HG03354 (cell line): ENCODE data around the gene RNF212.

Experiments
- ATAC-seq: cut with Tn5 transposase; IDR thresholded peaks from one replicate; pipeline ENCODE4 v1.9.1; 2021; ENCODE audit warnings: mild to moderate bottlenecking; ENCODE audit not compliant: unreplicated experiment, poor library complexity, severe bottlenecking

Gene RNF212

GRCh38 chr4:1122505-1122904 is 9.1 kb upstream of the RNF212 start:
- ATAC-seq = no peak

DNA sequence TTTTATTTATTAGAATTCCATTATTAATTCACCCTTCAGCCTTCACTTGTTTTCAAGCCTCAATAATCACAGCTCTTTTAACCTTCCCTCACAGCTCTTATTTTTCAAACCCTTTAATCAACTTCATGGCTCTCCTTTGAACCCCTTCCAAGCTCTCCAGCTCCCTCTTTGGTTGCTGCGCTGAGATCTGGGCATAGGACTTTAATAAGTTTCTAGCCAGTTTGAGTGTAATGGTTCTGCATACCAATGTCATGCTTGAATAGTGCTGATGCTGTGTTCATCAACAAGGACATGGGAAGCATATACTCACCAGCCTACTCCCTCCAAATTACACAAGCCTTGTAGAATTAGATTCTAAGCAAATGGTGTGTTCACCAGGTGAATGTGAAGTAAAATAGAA is 3.5 kb upstream of the RNF212 start:
- ATAC-seq = no peak

GRCh38 chr4:1115528-1116293 is 2.3 kb upstream of the RNF212 start:
- ATAC-seq = no peak

DNA sequence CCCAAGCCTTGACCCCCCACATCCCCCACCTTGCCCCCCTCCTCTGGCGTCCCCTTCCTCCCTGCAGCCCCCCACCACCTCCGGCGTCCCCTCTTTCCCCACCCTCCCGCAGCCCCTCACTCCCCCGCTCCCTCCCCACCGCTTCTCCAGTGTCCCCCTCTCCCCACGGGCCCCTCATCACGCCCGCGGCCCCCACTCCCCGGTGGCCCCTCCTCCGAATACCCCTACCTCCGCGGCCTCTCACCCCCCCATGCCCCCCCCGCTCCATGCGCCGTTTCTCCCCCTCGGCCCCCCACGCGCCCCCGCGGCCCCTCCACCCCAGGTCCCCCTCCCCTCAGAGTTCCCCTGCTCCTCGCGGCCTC is 562 bp downstream of the RNF212 start:
- no peak for ATAC-seq

GRCh38 chr4:1112174-1112820 is 1.1 kb downstream of the RNF212 start:
- no peak for ATAC-seq

- ATAC-seq = no peak
Observed at GRCh38 chr4:1111259-1111809, 2.0 kb downstream of the RNF212 start.

DNA sequence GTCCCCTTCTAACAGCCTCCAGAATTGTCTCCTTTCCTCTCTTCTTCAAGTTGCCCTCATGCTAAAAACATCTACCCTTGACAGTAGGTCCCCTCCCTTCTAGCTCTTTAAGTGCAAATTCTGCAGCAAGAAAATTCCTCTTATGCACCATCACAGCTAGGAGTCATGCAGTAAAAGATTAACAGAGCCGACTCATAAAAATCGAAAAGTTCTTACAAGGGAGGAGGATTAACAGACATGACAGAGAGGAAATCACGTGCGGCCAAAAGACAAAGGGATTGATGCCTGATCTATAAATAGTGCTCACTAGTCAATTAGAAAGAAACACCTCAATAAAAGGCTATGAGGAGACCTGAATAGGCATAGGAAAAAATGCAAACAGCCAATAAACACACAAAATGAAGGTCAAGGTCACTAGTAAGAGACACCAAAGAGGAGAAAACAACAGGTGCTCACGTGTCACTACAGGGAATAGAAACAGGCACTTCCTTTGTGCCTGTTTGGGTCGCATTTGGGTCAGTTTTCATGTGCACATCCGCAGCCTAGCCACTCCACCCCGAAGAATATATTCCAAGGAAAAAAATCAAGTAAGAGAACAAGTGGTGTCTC is 3.4 kb downstream of the RNF212 start:
- no peak for ATAC-seq

- no peak for ATAC-seq
Observed at GRCh38 chr4:1109333-1109732, 4.0 kb downstream of the RNF212 start.

- ATAC-seq = no peak
Observed at GRCh38 chr4:1105662-1106061, 7.7 kb downstream of the RNF212 start.

- no peak for ATAC-seq
Observed at GRCh38 chr4:1105067-1105466, 8.3 kb downstream of the RNF212 start.

GRCh38 chr4:1104647-1105046 is 8.7 kb downstream of the RNF212 start:
- no peak for ATAC-seq

GRCh38 chr4:1099684-1100335 is 13.6 kb downstream of the RNF212 start:
- ATAC-seq = no peak

GRCh38 chr4:1099270-1099669 is 14.1 kb downstream of the RNF212 start:
- ATAC-seq = no peak

GRCh38 chr4:1098311-1098925 is 14.9 kb downstream of the RNF212 start:
- no peak for ATAC-seq

GRCh38 chr4:1097553-1097952 is 15.8 kb downstream of the RNF212 start:
- no peak for ATAC-seq

GRCh38 chr4:1096841-1097240 is 16.5 kb downstream of the RNF212 start:
- no peak for ATAC-seq

DNA sequence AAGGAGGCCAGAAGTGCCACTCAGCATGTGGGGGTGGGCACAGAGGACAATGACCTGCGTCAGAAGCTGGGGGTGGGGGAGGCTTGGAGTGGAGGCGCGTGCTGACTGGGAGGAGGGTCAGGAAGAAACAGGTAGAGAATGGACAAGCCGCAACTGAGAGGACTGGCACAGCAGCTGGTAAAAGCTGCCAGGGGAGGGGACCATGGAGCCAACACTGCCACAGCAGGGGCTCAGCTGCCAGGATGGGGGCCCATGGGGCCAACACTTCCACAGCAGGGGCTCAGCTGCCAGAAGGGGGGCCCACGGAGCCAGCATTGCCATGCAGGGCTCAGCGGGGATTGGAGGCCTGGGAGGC is 19.1 kb downstream of the RNF212 start:
- ATAC-seq = no peak

DNA sequence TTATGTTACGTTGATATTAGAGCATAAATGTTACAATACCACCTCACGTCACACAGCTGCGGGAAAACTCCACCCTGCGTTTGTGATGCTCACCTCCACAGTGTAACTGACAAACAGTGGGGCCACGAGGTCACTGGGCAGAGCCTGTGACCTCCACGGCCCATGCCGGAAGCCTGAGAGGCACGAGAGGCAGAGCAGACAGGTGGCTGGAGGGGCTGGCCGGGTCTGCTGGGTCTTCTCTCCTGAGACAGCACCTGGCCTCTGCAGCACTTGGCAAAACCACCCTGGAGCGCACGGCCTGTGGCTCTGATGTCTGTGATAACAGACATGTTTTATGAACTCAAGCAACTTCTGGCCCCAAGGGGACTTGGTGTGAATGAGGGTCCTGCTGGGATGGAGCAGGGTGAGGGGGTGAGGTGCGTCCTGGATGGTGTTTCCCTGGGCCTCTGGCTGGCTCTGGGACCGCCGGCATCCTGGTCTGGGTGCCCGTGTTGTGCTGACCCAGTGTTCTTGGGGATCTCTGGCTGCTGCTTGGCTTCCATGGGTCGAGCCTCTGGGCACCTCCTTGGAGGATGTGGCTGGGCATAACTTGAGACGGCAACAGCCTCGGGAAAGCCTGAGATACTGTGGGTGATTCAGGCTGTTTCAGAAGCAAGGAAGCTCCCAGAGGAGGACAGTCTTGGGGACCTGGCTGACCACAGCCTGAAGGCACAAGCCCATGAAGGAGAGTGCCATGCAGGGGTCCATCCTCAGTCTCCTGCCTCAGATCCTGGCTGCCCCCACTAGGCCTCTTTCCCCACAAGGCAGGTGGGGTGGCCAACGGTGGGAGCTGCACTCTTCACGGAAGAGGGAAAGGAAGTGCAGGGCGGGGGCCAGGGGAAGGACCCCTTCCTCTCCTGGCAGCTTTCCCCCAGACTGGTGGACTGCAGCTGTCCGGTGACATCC is 19.7 kb downstream of the RNF212 start:
- ATAC-seq = no peak

DNA sequence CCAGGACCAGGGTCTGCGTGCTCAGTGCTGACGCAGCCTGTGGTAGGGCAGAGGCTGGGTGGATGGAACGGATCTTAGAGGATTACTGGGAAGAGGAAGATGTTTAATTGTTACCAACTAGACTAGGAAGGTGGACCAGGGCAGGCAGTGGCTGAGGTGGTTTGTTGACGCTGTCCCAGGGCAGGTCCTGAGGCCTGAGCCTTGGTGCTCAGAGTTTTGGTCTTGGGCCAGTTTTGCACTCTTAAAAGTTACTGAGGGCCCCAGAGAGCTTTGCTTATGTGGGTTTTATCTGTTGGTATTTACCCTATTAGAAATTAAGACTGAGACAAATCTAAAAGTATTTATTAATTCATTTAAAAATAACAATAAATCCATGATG is 20.4 kb downstream of the RNF212 start:
- no peak for ATAC-seq
